ENCODE data around the gene ADCY4.
"Not testable (repeated sequence)": the region's sequence is repeated elsewhere in the genome, so short reads cannot be mapped to it uniquely, and the experiment has no call there.

Gene ADCY4

DNA sequence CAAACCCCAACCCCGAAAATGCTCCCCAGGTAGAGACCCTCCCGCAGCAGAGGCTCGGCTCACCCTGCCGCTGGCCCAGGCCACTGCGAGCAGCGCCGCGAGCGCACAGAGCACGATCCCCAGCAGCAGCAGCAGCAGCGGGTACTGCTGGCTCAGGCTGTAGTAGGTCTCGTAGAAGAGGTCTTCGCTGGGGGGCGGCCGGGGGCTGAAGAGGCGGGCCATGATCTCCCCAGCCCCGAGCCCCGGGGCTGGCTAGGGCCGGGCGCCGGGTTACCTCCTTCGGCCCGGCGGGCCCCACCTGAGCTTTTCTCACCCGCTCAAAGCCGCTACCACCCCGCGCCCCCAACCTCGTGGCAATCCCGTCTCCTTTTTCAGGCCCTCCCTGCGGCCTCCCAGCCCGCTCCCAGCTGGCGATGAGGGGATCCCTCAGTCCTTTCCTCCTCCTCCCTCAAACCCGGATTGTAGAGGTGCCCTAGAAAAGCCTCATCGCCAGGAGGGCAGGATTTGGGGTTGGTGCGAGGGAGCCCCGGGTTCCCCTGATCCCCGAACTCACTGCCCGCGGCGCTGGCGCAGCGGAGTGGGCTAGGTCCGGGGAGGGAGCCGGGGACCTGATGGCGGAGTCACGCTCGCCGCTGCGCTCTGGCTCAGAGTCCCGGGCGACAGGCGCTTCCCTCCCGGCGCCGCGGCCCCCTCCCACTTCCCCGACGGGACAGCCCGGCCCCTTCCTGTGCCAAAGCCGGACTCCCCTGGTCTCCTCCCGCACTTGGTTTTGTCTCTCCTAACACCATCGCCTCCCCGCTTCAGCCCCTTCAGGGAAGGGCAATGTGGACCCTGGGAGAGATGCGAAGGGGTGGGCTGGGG is at the start of gene ADCY4:
ADCY4 (minus strand) TSS at position 641 of the 861 bp plus-strand sequence; CDS start at position 222, 419 bp downstream.
- no peak for DNase-seq (ENCODE audit: low read depth in 2 of 2)

DNA sequence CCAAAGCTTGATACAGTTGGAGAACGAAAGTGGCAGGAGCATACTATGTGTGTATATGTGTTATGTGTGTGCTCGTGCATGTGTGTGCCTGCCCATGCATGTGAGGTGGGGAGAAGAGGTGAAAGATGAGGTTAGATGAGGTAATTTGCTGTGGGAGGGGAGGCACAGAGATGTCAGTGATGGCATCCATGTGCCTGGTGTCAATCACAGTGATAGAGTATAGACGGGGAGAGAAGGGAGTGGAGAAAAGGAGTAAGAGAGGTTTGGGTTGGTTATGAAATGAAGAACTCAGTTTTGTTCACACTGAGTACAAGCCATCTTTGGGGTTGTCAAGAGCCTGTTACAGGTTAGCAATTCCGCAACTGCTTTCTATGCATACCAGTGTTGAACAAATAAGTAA is 49.3 kb upstream of the ADCY4 start:
- no peak for DNase-seq (ENCODE audit: low read depth in 2 of 2)

DNA sequence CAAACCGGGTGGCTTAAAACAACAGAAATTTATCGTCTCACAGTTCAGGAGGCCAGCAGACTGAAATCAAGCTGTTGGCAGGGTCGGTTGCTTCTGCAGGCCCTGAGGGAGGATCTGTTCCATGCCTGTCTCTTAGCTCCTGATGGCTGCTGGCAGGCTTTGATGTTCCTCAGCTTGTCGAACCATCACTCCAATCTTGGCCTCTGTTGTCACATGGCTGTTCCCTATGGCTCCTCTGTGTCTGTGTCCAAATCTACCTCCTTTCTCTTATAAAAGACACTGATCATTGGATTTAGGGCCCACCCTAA is 47.1 kb upstream of the ADCY4 start:
- no peak for DNase-seq (ENCODE audit: low read depth in 2 of 2)

DNA sequence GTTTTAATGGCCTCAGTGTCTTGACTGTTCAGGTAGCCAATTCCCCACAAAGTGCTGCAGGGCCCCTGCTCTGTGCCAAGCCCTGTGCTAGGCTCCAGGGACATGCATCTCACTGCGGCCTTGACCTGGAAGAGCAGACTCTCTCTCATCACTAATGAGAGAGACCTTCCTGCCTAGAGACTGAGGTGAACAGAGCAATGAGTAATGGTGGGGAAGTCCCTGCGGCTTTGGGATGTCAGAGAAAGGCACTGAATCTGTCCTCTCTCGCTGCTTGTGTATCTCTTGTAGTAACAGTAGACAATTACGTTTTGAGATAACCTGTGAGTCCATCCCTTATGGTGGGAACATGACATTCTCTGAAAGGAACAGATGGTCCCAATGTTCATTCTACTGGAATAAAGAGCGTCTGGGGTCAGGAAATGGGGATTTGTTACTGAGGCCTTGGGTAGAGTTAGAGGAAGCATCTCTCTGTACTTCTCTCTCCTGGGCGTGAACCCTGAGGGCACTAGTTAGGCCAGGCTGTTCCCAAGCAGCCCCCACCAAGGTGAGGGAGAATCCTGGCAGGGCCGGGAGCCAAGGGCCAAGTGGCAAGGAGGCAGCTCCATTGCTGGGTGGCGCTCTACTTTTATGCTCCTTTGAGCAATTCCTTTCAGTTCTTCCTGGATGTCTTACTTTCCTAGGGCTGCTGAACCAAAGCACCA is 46.6 kb upstream of the ADCY4 start:
- DNase-seq (ENCODE audit: low read depth in 2 of 2): no peak

DNA sequence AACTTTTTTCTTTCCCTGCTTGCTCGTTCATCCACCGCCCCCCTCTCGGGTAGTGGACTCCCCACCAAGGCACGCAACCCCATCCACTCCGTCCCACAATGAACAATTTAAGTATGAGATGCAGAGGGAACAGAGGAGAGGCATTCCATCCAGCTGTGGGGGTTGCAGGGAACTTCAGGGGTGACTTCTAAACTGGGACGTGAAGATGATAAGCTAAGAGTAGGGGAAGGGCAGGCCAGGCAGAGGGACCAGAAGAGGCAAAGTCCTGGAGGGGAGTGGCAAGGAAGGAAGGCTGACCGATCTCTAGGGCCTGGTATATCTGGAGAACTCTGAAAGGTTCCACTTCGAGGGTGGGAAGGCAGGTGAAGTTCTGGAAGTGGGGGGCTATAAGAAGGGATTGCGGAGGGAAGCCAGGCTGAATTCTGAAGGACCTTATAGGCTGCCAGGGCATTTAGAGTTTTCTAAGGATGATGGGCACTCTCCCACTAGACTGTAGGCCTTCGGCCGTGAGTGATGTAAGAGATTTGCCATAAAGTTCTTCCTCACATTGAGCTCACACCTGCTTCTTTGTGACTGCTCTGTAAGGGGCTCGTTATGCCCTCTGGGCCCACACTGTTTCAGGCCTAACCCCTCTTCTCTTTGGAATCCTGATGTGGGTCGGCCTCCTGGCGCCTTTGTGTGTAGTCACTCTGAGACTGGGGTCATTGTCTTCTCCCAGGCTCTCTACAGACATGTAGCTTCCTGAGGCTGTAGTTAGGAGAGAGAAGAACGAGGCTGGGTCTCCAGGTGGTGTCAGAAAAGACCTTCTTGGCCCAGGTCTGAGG is 45.2 kb upstream of the ADCY4 start:
- no peak for DNase-seq (ENCODE audit: low read depth in 2 of 2)

DNA sequence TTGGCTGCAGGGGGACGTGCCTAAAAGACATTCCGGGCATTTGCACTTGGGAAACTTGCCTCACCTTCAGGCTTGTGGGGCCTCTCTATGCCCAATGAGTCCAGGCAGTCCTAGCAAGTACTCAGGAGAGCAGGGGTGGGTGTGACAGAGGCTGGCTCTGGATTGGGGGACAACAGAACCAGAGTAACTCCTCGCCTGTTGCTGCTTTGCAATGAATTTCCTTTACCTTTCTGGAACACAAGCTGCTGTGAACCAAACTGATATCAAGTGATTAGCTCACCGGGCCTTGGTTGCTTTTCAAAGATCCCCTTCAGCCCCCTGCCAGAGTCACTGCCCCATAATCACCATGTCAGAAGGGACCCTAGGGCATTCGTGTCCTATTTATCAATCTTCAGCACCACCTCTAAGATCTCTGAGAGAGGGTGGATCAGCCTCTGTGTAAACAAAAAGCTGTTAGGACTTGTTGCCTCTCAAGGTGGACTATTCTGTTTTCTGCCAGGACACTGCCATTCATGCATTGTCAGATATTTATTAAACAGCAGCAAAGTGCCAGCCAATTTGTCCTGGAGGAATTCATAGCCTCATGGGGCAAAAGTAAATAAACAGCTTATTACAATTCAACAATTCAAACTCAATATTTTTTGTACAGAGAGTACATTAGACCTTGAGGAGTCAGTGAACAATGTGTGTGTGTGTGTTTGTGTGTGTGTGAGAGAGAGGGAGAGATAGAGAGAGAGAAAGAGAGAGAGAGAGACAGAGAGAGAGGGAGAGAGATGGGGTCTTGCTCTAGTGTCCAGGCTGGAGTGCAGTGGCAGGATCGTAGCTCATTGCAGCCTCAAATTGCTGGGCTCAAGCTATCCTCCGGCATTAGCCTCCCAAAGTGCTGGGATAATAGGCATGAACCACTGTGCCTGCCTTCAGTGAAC is 44.4 kb upstream of the ADCY4 start:
- no peak for DNase-seq (ENCODE audit: low read depth in 2 of 2)

DNA sequence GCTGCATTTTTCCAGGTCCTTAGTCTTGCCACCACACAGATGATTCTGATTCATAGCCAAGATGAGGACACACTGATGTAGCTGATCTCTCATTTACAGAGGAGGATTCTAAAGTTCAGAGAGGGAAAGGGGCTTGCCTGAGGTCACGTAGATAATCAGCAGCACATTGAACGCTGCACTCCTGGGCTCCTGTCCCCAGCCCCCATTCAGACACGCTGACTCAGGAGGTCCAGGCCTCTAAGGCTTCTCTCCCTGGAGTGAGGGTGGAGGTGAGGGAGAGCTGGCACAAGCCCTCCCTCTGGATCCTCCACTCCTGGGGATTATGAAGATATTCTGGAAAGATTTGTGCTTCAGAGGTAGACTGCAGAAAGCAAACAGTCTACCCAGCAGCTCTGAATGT is 43.5 kb upstream of the ADCY4 start:
- DNase-seq (ENCODE audit: low read depth in 2 of 2): no peak

DNA sequence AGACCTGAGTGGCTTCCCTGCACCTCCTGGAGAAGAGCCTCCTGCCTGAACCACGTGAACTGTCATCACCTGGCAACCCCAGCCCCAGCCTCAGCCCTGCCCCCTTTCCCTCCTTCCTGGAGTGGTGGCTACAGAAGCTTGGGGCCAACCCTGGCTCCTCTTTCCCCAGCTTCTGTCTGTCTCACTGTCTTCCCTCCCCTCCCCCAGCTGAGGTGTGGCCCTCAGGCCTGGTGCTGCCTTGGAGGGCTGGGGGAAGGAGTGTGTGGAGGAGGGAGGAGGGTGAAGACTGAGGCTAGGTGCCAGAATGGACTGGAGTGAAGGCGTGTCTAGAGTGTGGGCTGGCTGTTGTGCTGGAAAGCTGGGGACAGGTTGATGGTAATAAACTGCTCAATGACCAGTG is 42.8 kb upstream of the ADCY4 start:
- no peak for DNase-seq (ENCODE audit: low read depth in 2 of 2)

DNA sequence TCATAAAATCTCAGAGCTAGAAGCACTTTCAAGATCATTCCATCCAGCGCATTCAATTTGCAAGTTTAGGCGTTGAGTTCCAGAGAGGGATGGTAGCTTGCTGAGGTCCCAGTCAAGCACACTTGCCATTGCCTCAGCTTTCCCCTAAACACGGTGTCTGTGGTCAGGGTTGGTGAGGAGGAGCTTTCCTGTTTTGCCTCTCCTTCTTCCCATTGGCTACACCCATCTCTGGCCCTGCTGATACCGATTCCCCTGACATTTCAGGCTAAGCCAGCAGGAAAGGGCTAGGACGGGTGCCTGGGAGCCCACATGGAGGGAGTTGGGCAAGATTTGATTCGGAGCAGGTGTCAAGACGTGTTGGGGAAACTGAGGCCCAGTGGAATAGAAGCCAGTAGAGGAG is 42.3 kb upstream of the ADCY4 start:
- no peak for DNase-seq (ENCODE audit: low read depth in 2 of 2)

DNA sequence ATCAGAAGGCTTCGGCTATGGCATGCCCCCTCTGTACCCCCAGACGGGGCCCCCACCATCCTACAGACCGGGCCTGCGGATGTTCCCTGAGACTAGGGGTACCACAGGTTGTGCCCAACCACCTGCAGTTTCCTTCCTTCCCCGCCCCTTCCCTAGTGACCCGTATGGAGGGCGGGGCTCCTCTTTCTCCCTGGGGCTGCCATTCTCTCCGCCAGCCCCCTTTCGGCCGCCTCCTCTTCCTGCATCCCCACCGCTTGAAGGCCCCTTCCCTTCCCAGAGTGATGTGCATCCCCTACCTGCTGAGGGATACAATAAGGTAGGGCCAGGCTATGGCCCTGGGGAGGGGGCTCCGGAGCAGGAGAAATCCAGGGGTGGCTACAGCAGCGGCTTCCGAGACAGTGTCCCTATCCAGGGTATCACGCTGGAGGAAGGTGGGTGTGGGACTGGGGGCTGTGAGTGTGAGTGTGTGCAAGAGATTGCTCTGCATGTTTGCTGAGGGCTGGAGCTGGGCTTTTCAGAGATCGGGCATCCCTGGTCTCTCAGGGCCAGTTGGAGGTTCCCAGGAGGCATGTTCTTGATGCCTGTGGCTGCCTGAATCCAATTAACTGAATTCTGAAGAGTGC is 41.7 kb upstream of the ADCY4 start:
- DNase-seq (ENCODE audit: low read depth in 2 of 2): no peak

DNA sequence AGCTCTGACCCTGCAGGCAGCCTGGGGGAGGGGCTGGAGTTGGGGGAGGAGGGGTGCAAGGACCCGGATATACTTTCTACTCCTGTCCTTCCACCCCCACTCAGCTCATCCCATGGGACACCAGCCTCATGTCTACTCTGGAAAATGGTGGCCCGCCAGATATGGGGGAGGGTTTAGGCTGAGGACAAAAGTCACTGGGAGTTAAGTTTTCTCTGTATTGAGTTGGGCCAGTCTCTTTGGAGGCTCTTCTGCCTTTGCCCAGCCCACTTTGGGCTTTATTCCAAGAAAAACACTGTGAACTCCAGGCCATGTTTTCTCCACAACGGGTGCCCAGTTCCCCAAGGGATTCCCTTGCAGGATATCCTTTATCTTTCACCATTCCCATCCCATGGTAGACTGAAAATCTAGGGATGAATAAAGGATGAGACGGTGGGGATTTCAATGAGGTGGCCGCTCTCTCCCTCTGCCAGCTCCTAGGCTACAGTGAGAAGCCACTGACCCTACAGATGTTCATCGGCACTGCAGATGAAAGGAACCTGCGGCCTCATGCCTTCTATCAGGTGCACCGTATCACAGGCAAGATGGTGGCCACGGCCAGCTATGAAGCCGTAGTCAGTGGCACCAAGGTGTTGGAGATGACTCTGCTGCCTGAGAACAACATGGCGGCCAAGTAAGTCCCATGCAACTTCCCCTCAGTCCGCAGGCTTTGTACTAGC is 38.0 kb upstream of the ADCY4 start:
- DNase-seq (ENCODE audit: low read depth in 2 of 2): no peak

DNA sequence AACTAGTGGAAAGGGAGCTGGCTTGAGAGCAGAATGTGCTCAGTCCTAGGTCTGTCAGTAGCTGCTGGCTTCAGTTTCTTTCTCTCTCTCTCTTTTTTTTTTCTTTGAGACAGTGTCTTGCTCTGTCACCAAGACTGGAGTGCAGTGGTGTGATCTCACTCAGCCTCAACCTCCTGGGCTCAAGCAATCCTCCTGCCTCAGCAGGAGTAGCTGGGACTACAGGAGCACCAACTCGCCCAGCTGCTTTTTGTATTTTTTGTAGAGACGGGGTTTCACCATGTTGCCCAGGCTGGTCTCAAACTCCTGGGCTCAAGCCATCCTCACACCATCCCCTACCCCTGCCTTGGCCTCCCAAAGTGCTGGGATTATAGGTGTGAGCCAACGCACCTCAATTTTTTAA is 36.7 kb upstream of the ADCY4 start:
- not testable (repeated sequence) for DNase-seq (ENCODE audit: low read depth in 2 of 2)

DNA sequence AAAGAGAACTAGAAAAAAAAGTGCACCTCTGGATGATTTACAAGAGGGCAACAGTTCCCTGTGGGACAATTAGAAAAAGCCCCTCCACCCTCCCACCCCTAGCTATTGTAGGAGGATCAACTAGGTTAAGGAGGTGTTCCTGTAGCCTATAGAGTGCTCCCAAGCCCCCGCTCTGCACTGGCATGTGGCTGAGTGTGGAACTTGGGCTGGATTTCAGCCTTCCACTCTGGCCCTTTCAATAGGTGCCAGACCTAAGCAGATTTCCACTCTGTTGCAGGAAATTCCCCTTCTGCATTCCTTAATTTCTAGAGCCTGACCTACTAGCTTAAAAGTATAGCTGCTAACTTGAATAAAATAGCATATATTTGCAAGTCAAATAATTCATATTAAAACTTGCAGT is 35.9 kb upstream of the ADCY4 start:
- DNase-seq (ENCODE audit: low read depth in 2 of 2): no peak

DNA sequence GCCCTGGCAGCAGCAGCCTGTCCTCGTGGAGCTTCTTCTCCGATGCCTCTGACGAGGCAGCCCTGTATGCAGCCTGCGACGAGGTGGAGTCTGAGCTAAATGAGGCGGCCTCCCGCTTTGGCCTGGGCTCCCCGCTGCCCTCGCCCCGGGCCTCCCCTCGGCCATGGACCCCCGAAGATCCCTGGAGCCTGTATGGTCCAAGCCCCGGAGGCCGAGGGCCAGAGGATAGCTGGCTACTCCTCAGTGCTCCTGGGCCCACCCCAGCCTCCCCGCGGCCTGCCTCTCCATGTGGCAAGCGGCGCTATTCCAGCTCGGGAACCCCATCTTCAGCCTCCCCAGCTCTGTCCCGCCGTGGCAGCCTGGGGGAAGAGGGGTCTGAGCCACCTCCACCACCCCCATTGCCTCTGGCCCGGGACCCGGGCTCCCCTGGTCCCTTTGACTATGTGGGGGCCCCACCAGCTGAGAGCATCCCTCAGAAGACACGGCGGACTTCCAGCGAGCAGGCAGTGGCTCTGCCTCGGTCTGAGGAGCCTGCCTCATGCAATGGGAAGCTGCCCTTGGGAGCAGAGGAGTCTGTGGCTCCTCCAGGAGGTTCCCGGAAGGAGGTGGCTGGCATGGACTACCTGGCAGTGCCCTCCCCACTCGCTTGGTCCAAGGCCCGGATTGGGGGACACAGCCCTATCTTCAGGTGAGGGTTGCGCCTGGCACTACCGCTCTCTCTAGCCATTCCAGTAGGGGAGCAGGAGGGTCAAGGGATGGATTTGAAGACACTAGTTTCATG is 35.2 kb upstream of the ADCY4 start:
- DNase-seq (ENCODE audit: low read depth in 2 of 2): no peak

DNA sequence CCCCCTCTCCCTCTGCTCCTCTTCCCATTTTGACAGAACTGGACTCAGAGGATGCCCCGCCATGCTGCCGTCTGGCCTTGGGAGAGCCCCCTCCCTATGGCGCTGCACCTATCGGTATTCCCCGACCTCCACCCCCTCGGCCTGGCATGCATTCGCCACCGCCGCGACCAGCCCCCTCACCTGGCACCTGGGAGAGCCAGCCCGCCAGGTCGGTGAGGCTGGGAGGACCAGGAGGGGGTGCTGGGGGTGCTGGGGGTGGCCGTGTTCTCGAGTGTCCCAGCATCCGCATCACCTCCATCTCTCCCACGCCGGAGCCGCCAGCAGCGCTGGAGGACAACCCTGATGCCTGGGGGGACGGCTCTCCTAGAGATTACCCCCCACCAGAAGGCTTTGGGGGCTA is 34.6 kb upstream of the ADCY4 start:
- DNase-seq (ENCODE audit: low read depth in 2 of 2): no peak

DNA sequence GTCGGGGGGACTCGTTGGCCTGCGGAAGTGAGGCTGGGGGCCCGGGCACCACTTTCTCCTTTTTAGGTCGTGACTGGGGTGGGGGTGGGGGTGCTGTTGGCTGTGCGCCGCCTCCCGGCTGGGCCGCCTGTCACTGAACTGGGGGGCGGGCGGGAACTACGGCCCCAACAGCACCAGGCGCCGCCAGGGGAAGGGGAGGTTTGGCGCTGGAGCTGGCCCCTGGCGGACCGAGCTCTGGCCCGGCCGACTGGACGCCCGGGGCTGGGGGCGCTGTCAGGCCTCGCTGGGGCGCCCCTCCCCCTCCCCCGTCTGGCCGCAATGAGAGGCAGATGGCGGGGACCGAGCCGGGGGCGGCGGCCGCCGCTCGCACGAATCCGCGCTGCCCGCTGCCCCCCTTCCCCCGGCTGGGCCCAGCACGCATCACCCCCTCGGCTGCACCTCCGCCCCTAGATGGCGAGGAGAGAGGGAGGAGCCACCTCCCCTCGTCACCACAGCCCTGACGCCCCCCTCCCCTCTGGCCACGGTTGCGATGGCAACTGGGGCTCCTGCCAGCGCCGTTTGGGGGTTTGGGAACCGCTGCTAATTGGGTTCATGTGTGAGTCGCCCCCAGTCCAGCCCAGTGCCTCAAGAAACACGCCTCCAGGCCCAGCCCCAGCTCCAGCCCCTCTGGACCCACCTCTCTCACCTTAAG is 33.8 kb upstream of the ADCY4 start:
- no peak for DNase-seq (ENCODE audit: low read depth in 2 of 2)

DNA sequence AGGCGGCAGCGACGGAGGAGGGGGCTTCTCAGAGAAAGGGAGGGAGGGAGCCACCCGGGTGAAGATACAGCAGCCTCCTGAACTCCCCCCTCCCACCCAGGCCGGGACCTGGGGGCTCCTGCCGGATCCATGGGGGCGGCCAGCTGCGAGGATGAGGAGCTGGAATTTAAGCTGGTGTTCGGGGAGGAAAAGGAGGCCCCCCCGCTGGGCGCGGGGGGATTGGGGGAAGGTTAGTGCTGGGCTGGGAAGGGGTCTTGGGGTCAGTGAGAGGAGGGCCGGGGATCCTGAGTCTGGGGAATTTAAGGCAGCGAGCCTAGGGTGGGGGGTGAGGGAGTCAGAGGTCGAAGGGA is 33.3 kb upstream of the ADCY4 start:
- DNase-seq (ENCODE audit: low read depth in 2 of 2): no peak

DNA sequence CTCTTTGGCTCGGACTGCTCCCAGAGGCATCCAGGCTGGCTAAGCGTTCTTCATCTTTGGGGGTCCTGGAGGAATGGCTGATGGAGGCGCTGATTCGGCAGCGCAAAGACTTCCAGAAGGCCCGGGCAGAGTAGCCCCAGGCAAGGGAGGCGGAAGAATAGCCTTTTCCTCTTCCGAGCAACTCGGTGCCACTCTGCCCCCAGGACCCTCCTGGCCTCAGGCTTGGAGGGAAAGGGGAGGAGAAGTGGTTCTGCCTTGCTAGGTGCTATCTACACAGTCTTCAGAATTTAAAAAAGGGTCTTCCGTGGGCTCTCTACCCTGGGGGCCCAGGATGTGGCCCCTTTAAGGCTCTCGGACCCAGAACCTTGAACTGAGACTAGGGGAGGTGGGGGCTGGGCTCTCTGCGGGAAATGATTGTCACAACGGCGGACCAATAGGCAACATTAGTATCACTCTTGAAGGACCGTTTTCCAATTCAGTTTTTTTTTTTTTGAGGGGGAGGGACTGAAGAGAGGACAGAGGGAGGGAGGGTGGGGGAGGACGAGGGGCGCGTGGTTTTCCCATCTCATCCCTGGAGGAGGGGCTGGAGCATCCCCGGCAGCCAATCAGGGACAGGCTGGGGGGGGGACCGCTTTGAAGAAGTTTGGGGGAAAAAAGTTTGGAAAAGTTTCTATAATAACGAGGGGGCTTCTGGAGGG is 32.8 kb upstream of the ADCY4 start, which contains the start of gene NFATC4:
NFATC4 (plus strand) TSS at position 671 of the 698 bp plus-strand sequence. CDS start 157 bp downstream, outside the sequence.
- no peak for DNase-seq (ENCODE audit: low read depth in 2 of 2)
